HG03039 (cell line): Measurements from ENCODE around the gene WDR5.

Experiments used
- ATAC-seq: cut with Tn5 transposase; IDR thresholded peaks from one replicate; pipeline ENCODE4 v1.9.1; 2021; ENCODE audit warnings: mild to moderate bottlenecking, moderate library complexity; ENCODE audit not compliant: unreplicated experiment

Gene WDR5

GRCh38 chr9:134172198-134173126 lies 36.6 kb downstream of the WDR5 start:
- no peak for ATAC-seq

- ATAC-seq = no peak
These were observed 37.5 kb downstream of the WDR5 start for GRCh38 chr9:134173127-134174072.

GRCh38 chr9:134174073-134174449 lies 38.2 kb downstream of the WDR5 start:
- no peak for ATAC-seq

- no peak for ATAC-seq
These were observed 38.8 kb downstream of the WDR5 start for GRCh38 chr9:134174526-134175290.

- ATAC-seq = no peak
These were observed 39.5 kb downstream of the WDR5 start for GRCh38 chr9:134175291-134175807.

GRCh38 chr9:134175808-134176598 lies 40.1 kb downstream of the WDR5 start:
- ATAC-seq = no peak

GRCh38 chr9:134176599-134176968 lies 40.7 kb downstream of the WDR5 start:
- ATAC-seq = no peak

GRCh38 chr9:134177186-134177585 lies 41.3 kb downstream of the WDR5 start:
- ATAC-seq = no peak

- no peak for ATAC-seq
These were observed 41.9 kb downstream of the WDR5 start for GRCh38 chr9:134177624-134178393.

GRCh38 chr9:134178394-134178767 lies 42.5 kb downstream of the WDR5 start:
- ATAC-seq = no peak

- ATAC-seq = no peak
These were observed 43.1 kb downstream of the WDR5 start for GRCh38 chr9:134178768-134179551.

GRCh38 chr9:134179595-134179917 lies 43.7 kb downstream of the WDR5 start:
- no peak for ATAC-seq

- no peak for ATAC-seq
These were observed 44.3 kb downstream of the WDR5 start for GRCh38 chr9:134179918-134180785.

GRCh38 chr9:134180786-134181647 lies 45.1 kb downstream of the WDR5 start:
- no peak for ATAC-seq

- no peak for ATAC-seq
These were observed 45.8 kb downstream of the WDR5 start for GRCh38 chr9:134181648-134182034.

GRCh38 chr9:134182554-134183085 lies 46.7 kb downstream of the WDR5 start:
- ATAC-seq = no peak
